Measurements from ENCODE around the gene SGF29.
"Not testable (repeated sequence)": the region's sequence is repeated elsewhere in the genome, so short reads cannot be mapped to it uniquely, and the experiment has no call there.

GRCh38 chr16:28545964-28546363 lies 7.8 kb upstream of the SGF29 start:
- TF ChIP-seq CTCF (conservative IDR thresholded peaks at IDR 0.05 in 1 of 2, IDR thresholded peaks at IDR 0.05 in 1 of 2; ENCODE audit: low read depth in 1 of 2, low read length in 2 of 2); EZH2 (IDR thresholded peaks at IDR 0.05; ENCODE audit: low read length, missing control alignments): not testable (repeated sequence)
